HCT116 (cell line): ENCODE data around the gene KCNAB3. TPM values are rescaled to one million over a fixed set of nuclear protein-coding genes. Genes with fewer than 3 reads are reported as not detected.

ENCODE experiments used
- ATAC-seq: fragments of 200-7000 bp; cut with Tn5 transposase; 2 replicates; pipeline ENCODE4 v1.9.1; 2020; ENCODE audit warnings: mild to moderate bottlenecking, moderate library complexity
- BruUV-seq: library from RNA; stranded (reverse); fragments of 400-500 nt; replicated peaks from 2 replicates; lab custom pipeline; 2021; lab: Mats Ljungman, UMichigan
- CTCF ChIA-PET: fragments of 300-600 bp; sonication (Branson Sonifier 250); formaldehyde crosslinking; loops from one replicate; lab custom pipeline; 2021; ENCODE audit warnings: antibody characterized with exemption; lab: Charles Lee
- POLR2A ChIA-PET: fragments of 300-600, 350-600 bp; sonication (Branson Sonifier 250); formaldehyde crosslinking; loops from one replicate; lab custom pipeline; 2021; ENCODE audit warnings: antibody characterized with exemption; lab: Charles Lee
- RAD21 ChIA-PET, 2 experiments: fragments of 300-600 bp; sonication (Branson Sonifier 250); formaldehyde crosslinking; loops; one replicate each; lab custom pipeline; 2023; ENCODE audit warnings: low total read pairs in 2 of 2; ENCODE audit not compliant: uncharacterized antibody in 2 of 2, unreplicated experiment in 2 of 2, low non-redundant PET in 1 of 2; lab: Charles Lee
- DNase-seq: peaks from one replicate; pipeline ENCODE4 v3.0.0-alpha.2; 2010; ENCODE audit warnings: low read depth, low spot score
- H2AFZ ChIP-seq: fragments of 200-600 bp; shearing (Covaris generic), sonication (generic); 2 replicates; pipeline ENCODE4 v1.6.1; 2017; ENCODE audit warnings: low read depth, mixed run types, mixed read lengths, antibody characterized with exemption, low read length; ENCODE audit not compliant: poor library complexity, severe bottlenecking
- H3K27ac ChIP-seq: 2 replicates; pipeline ENCODE4 v1.5.1; 2012; ENCODE audit warnings: low read depth, low read length
- H3K27me3 ChIP-seq: fragments of 200-600 bp; sonication (generic); 2 replicates; pipeline ENCODE4 v1.6.1; 2016; ENCODE audit warnings: mixed run types, low read length, mixed read lengths; ENCODE audit not compliant: insufficient read depth
- H3K36me3 ChIP-seq, 2 experiments: fragments of 200-500 bp in 1 of 2; fragments of 200-600 bp in 1 of 2; sonication (Bioruptor generic) in 1 of 2; sonication (generic) in 1 of 2; 2 replicates each; pipeline versions ENCODE4 v1.5.1 to v1.6.1; 2014 to 2016; ENCODE audit warnings: low read length in 2 of 2, inconsistent platforms in 1 of 2, mixed read lengths in 1 of 2, mixed run types in 1 of 2; ENCODE audit not compliant: insufficient read depth in 2 of 2, control insufficient read depth in 1 of 2
- H3K4me1 ChIP-seq, 2 experiments: fragments of 200-600 bp in 1 of 2; sonication (generic) in 1 of 2; 2 replicates each; pipeline versions ENCODE4 v1.5.1 to v1.6.1; 2012 to 2017; ENCODE audit warnings: low read length in 2 of 2, inconsistent platforms in 1 of 2, mild to moderate bottlenecking in 1 of 2, mixed read lengths in 1 of 2, mixed run types in 1 of 2, moderate library complexity in 1 of 2; ENCODE audit not compliant: insufficient read depth in 2 of 2, control insufficient read depth in 1 of 2
- H3K4me2 ChIP-seq: fragments of 200-600 bp; sonication (generic); 2 replicates; pipeline ENCODE4 v1.6.1; 2017; ENCODE audit warnings: mixed run types, low read length, mixed read lengths
- H3K4me3 ChIP-seq, 2 experiments: fragments of 200-600 bp in 1 of 2; sonication (generic) in 1 of 2; replicated peaks in 1 of 2; 2 replicates each; pipeline ENCODE4 v1.5.1; 2011 to 2016; ENCODE audit warnings: low read length in 2 of 2, control low read depth in 1 of 2, low read depth in 1 of 2, mild to moderate bottlenecking in 1 of 2, mixed read lengths in 1 of 2, mixed run types in 1 of 2
- H3K79me2 ChIP-seq: fragments of 200-600 bp; sonication (generic); 2 replicates; pipeline ENCODE4 v1.6.1; 2017; ENCODE audit warnings: mild to moderate bottlenecking, mixed run types, low read length, moderate library complexity, mixed read lengths; ENCODE audit not compliant: insufficient read depth
- H3K9ac ChIP-seq: fragments of 200-600 bp; sonication (generic); 2 replicates; pipeline ENCODE4 v1.6.1; 2016; ENCODE audit warnings: low read length, mixed read lengths
- H3K9me2 ChIP-seq: fragments of 200-600 bp; sonication (generic), shearing (Covaris generic); 2 replicates; pipeline ENCODE4 v1.6.1; 2017; ENCODE audit warnings: mixed run types, mild to moderate bottlenecking, moderate library complexity; ENCODE audit not compliant: insufficient read depth
- H3K9me3 ChIP-seq, 2 experiments: fragments of 200-500 bp in 1 of 2; fragments of 200-600 bp in 1 of 2; sonication (Bioruptor generic) in 1 of 2; sonication (generic) in 1 of 2; 2 replicates each; pipeline ENCODE4 v1.6.1; 2014 to 2017; ENCODE audit warnings: low read length in 2 of 2, mixed read lengths in 2 of 2, inconsistent platforms in 1 of 2, low read depth in 1 of 2, mild to moderate bottlenecking in 1 of 2, mixed run types in 1 of 2, moderate library complexity in 1 of 2; ENCODE audit not compliant: control insufficient read depth in 1 of 2, insufficient read depth in 1 of 2
- H4K20me1 ChIP-seq: fragments of 200-600 bp; sonication (generic), shearing (Covaris generic); 2 replicates; pipeline ENCODE4 v1.6.1; 2017; ENCODE audit warnings: mixed run types, mild to moderate bottlenecking, moderate library complexity; ENCODE audit not compliant: insufficient read depth
- CBX3 ChIP-seq: IDR thresholded peaks from 2 replicates; pipeline ENCODE4 v1.6.1; 2012; ENCODE audit warnings: low read depth
- CEBPB ChIP-seq: IDR thresholded peaks from 2 replicates; pipeline ENCODE4 v1.6.1; 2012; ENCODE audit warnings: low read depth
- ELF1 ChIP-seq: IDR thresholded peaks from 2 replicates; pipeline ENCODE4 v1.6.1; 2012; ENCODE audit warnings: low read depth, borderline replicate concordance
- EZH2phosphoT487 ChIP-seq: fragments of 200-600 bp; IDR thresholded peaks from 2 replicates; pipeline ENCODE4 v1.6.1; 2018; ENCODE audit warnings: antibody characterized with exemption, borderline replicate concordance
- FOSL1 ChIP-seq: IDR thresholded peaks from 2 replicates; pipeline ENCODE4 v1.6.1; 2012; ENCODE audit warnings: low read depth
- RAD21 ChIP-seq: IDR thresholded peaks from 2 replicates; pipeline ENCODE4 v1.6.1; 2012; ENCODE audit warnings: low read depth, mild to moderate bottlenecking
- SP1 ChIP-seq: IDR thresholded peaks from 2 replicates; pipeline ENCODE4 v1.6.1; 2012; ENCODE audit warnings: low read depth
- SRF ChIP-seq: IDR thresholded peaks from 2 replicates; pipeline ENCODE4 v1.6.1; 2012; ENCODE audit warnings: low read depth
- TCF7L2 ChIP-seq: IDR thresholded peaks from 2 replicates; pipeline ENCODE4 v1.7.0; 2011; ENCODE audit warnings: borderline replicate concordance, inconsistent platforms; ENCODE audit not compliant: insufficient read depth, insufficient read length; ENCODE audit errors: extremely low read depth
- ZFX ChIP-seq: fragments of 450-650 bp; IDR thresholded peaks from 2 replicates; pipeline ENCODE4 v1.6.1; 2017
- intact Hi-C: fragments of 100-400 bp; cut with micrococcal nuclease; formaldehyde crosslinking; loops from 2 replicates; pipeline ENCODE4 v1.10.0; 2022
- total RNA-seq: library from RNA; stranded (reverse); gene quantifications from one replicate; pipeline ENCODE4 v1.2.1, GENCODE V29; 2021; ENCODE audit not compliant: unreplicated experiment
- TF ChIP-seq, protein P1 (sequence below): IDR thresholded peaks from 2 replicates; pipeline ENCODE4 v1.6.1; 2012
- TF ChIP-seq, protein P2 (sequence below): IDR thresholded peaks from 2 replicates; pipeline ENCODE4 v1.6.1; 2012; ENCODE audit warnings: low read depth
- TF ChIP-seq, protein P3 (sequence below), 3 experiments: fragments of 200-600 bp in 1 of 3; sonication (generic) in 1 of 3; IDR thresholded peaks in 2 of 3; conservative IDR thresholded peaks in 1 of 3; 2 replicates each; pipeline ENCODE4 v1.5.1; 2012 to 2017; ENCODE audit warnings: low read depth in 2 of 3, low read length in 2 of 3, antibody characterized with exemption in 1 of 3, borderline replicate concordance in 1 of 3, control low read depth in 1 of 3, mild to moderate bottlenecking in 1 of 3, mixed read lengths in 1 of 3, mixed run types in 1 of 3, moderate library complexity in 1 of 3; ENCODE audit not compliant: insufficient read depth in 1 of 3
- TF ChIP-seq, protein P4 (sequence below): IDR thresholded peaks from 2 replicates; pipeline ENCODE4 v1.6.1; 2012

The KCNAB3 gene
- total RNA-seq, 1 experiment from 2014 or later, result 7.1 TPM

DNA sequence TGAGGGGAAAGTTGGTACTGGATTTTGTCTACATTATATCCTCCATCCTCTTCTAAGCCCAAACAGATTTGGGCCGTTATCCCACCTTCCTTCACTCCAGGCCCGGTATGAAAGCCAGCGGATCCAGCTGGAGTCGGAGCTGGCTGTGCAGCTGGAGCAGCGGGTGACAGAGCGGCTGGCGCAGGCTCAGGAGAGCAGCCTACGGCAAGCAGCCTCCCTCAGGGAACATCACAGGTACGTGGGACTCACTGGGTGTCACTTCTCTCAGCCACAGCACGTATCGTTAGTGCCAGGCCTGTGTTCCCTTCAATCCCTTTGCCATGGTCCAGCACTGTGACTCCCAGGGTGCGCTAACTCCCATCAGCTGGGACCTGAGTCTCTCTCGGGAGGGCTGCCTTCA lies 13.6 kb upstream of the KCNAB3 start:
- Histone ChIP-seq H2AFZ (no peak overlapping the region), H3K9ac (no peak overlapping the region), H4K20me1 (no peaks in the 10 kb centered on the region), H3K36me3 (peaks cover 56 to 59% of the 10 kb centered on the region in 2 experiments), H3K79me2 (no peaks in the 10 kb centered on the region), H3K4me3 (no peak overlapping the region), H3K4me1 (no peaks in the 10 kb centered on the region), H3K4me2 (no peak overlapping the region), H3K9me2 (no peaks in the 10 kb centered on the region), H3K27ac (no peak overlapping the region), H3K9me3 (no peaks in the 10 kb centered on the region), H3K27me3 (no peaks in the 10 kb centered on the region)
- ChIA-PET POLR2A (interaction anchor here (2.0 kb wide), 1 partner anchor 10 kb away, joined by 6 read pairs; no protein-coding TSS in a partner anchor), RAD21 (no interaction called here), CTCF (interaction anchor here (1.6 kb wide), 1 partner anchor 45 kb away, joined by 4 read pairs; no protein-coding TSS in a partner anchor)
- BruUV-seq, result no TSS peak
- intact Hi-C loops, result no loop called here
- ATAC-seq, result no peak
- no peak for DNase-seq
- TF ChIP-seq ZFX (no peak), FOSL1 (no peak), ELF1 (no peak), EZH2phosphoT487 (no peak), CEBPB (no peak)
- TF ChIP-seq, protein P1, sequence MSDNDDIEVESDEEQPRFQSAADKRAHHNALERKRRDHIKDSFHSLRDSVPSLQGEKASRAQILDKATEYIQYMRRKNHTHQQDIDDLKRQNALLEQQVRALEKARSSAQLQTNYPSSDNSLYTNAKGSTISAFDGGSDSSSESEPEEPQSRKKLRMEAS, result no peak

DNA sequence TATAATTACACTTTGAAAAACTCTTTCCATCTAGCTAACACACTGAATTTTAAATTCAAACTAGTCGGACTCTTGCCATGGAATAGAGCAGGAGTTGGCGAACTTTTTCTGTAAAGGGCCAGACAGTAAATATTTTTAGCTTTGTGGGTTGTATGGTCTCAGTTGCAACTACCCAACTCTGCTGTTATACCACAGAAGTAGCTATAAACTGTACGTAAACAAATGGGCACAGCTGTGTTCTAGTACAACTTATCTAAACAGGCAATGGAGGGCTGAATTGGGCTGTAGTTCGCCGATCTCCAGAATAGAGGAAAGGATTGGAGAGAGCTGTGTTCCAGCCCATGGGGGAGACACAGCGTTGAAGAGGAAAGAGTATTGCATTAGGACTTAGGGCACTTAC lies 11.1 kb upstream of the KCNAB3 start:
- Histone ChIP-seq H3K9me2 (no peaks in the 10 kb centered on the region), H4K20me1 (no peaks in the 10 kb centered on the region), H3K36me3 (peaks cover 52 to 57% of the 10 kb centered on the region in 2 experiments), H3K9ac (no peak overlapping the region), H3K9me3 (no peaks in the 10 kb centered on the region), H3K4me2 (no peak overlapping the region), H3K4me3 (no peak overlapping the region), H2AFZ (no peak overlapping the region), H3K4me1 (no peaks in the 10 kb centered on the region), H3K79me2 (no peaks in the 10 kb centered on the region), H3K27me3 (no peaks in the 10 kb centered on the region), H3K27ac (no peak overlapping the region)
- RAD21 ChIA-PET, result no interaction called here
- CTCF ChIA-PET, result no interaction called here
- no peak for ATAC-seq
- no TSS peak for BruUV-seq
- POLR2A ChIA-PET, result no interaction called here
- intact Hi-C loops, result no loop called here
- DNase-seq, result no peak
- TF ChIP-seq SRF (no peak), SP1 (no peak), FOSL1 (no peak), TCF7L2 (no peak), RAD21 (no peak), CBX3 (no peak)
- TF ChIP-seq, protein P2, sequence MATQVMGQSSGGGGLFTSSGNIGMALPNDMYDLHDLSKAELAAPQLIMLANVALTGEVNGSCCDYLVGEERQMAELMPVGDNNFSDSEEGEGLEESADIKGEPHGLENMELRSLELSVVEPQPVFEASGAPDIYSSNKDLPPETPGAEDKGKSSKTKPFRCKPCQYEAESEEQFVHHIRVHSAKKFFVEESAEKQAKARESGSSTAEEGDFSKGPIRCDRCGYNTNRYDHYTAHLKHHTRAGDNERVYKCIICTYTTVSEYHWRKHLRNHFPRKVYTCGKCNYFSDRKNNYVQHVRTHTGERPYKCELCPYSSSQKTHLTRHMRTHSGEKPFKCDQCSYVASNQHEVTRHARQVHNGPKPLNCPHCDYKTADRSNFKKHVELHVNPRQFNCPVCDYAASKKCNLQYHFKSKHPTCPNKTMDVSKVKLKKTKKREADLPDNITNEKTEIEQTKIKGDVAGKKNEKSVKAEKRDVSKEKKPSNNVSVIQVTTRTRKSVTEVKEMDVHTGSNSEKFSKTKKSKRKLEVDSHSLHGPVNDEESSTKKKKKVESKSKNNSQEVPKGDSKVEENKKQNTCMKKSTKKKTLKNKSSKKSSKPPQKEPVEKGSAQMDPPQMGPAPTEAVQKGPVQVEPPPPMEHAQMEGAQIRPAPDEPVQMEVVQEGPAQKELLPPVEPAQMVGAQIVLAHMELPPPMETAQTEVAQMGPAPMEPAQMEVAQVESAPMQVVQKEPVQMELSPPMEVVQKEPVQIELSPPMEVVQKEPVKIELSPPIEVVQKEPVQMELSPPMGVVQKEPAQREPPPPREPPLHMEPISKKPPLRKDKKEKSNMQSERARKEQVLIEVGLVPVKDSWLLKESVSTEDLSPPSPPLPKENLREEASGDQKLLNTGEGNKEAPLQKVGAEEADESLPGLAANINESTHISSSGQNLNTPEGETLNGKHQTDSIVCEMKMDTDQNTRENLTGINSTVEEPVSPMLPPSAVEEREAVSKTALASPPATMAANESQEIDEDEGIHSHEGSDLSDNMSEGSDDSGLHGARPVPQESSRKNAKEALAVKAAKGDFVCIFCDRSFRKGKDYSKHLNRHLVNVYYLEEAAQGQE, result no peak
- TF ChIP-seq, protein P3, sequence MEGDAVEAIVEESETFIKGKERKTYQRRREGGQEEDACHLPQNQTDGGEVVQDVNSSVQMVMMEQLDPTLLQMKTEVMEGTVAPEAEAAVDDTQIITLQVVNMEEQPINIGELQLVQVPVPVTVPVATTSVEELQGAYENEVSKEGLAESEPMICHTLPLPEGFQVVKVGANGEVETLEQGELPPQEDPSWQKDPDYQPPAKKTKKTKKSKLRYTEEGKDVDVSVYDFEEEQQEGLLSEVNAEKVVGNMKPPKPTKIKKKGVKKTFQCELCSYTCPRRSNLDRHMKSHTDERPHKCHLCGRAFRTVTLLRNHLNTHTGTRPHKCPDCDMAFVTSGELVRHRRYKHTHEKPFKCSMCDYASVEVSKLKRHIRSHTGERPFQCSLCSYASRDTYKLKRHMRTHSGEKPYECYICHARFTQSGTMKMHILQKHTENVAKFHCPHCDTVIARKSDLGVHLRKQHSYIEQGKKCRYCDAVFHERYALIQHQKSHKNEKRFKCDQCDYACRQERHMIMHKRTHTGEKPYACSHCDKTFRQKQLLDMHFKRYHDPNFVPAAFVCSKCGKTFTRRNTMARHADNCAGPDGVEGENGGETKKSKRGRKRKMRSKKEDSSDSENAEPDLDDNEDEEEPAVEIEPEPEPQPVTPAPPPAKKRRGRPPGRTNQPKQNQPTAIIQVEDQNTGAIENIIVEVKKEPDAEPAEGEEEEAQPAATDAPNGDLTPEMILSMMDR (IDR thresholded peaks at IDR 0.05 in 2 of 3, conservative IDR thresholded peaks at IDR 0.05 in 1 of 3; ENCODE audit: borderline replicate concordance in 1 of 3, insufficient read depth in 1 of 3, low read depth in 2 of 3, low read length in 2 of 3), result no peak
- TF ChIP-seq, protein P4, sequence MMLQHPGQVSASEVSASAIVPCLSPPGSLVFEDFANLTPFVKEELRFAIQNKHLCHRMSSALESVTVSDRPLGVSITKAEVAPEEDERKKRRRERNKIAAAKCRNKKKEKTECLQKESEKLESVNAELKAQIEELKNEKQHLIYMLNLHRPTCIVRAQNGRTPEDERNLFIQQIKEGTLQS, result no peak
